GM18873 (cell line): ENCODE measurements around the gene CHSY3.
"Not testable (repeated sequence)": the region's sequence is repeated elsewhere in the genome, so short reads cannot be mapped to it uniquely, and the experiment has no call there.

Experiments used
- ATAC-seq: cut with Tn5 transposase; IDR thresholded peaks from one replicate; pipeline ENCODE4 v1.9.1; 2021; ENCODE audit warnings: mild to moderate bottlenecking, moderate library complexity, moderate number of reproducible peaks; ENCODE audit not compliant: unreplicated experiment, low FRiP score

The CHSY3 gene

GRCh38 chr5:130138406-130139045 is 234.3 kb downstream of the CHSY3 start:
- no peak for ATAC-seq

GRCh38 chr5:130141659-130142320 is 237.5 kb downstream of the CHSY3 start:
- ATAC-seq, result no peak

GRCh38 chr5:130151239-130151638 is 247.0 kb downstream of the CHSY3 start:
- ATAC-seq, result no peak

GRCh38 chr5:130155345-130156011 is 251.2 kb downstream of the CHSY3 start:
- no peak for ATAC-seq

- no peak for ATAC-seq
These were observed 253.8 kb downstream of the CHSY3 start for GRCh38 chr5:130158036-130158435.

- ATAC-seq, result no peak
These were observed 255.7 kb downstream of the CHSY3 start for GRCh38 chr5:130159968-130160367.

- no peak for ATAC-seq
These were observed 260.7 kb downstream of the CHSY3 start for GRCh38 chr5:130164966-130165365.

GRCh38 chr5:130166839-130167490 is 262.7 kb downstream of the CHSY3 start:
- no peak for ATAC-seq

GRCh38 chr5:130168211-130168610 is 263.9 kb downstream of the CHSY3 start:
- no peak for ATAC-seq

- ATAC-seq, result no peak
These were observed 267.4 kb downstream of the CHSY3 start for GRCh38 chr5:130171699-130172098.

GRCh38 chr5:130183115-130183514 is 278.9 kb downstream of the CHSY3 start:
- ATAC-seq, result no peak

- no peak for ATAC-seq
These were observed 285.7 kb downstream of the CHSY3 start for GRCh38 chr5:130189961-130190360.

- ATAC-seq, result no peak
These were observed 294.7 kb downstream of the CHSY3 start for GRCh38 chr5:130198927-130199326.

- ATAC-seq, result no peak
These were observed 302.4 kb downstream of the CHSY3 start for GRCh38 chr5:130206686-130207085.

GRCh38 chr5:130213607-130214006 is 309.3 kb downstream of the CHSY3 start:
- no peak for ATAC-seq

GRCh38 chr5:130216286-130216685 is 312.0 kb downstream of the CHSY3 start:
- no peak for ATAC-seq

GRCh38 chr5:130222573-130222972 is 318.3 kb downstream of the CHSY3 start:
- ATAC-seq, result no peak

GRCh38 chr5:130226556-130226955 is 322.3 kb downstream of the CHSY3 start:
- ATAC-seq, result not testable (repeated sequence)

GRCh38 chr5:130227699-130228098 is 323.4 kb downstream of the CHSY3 start:
- no peak for ATAC-seq

GRCh38 chr5:130231786-130232185 is 327.5 kb downstream of the CHSY3 start:
- ATAC-seq, result no peak

GRCh38 chr5:130234816-130235215 is 330.6 kb downstream of the CHSY3 start:
- no peak for ATAC-seq
